ELR (cell line): ENCODE results near the gene CERS4.
A peak's percentile ranks its signal among the peaks of the same experiment; 100 is the strongest.
"Not testable (repeated sequence)": the region's sequence is repeated elsewhere in the genome, so short reads cannot be mapped to it uniquely, and the experiment has no call there.

Experiments used
- DNase-seq: peaks from one replicate; pipeline ENCODE4 v3.0.0-alpha.2; 2015; ENCODE audit warnings: low read depth

CERS4 gene

DNA sequence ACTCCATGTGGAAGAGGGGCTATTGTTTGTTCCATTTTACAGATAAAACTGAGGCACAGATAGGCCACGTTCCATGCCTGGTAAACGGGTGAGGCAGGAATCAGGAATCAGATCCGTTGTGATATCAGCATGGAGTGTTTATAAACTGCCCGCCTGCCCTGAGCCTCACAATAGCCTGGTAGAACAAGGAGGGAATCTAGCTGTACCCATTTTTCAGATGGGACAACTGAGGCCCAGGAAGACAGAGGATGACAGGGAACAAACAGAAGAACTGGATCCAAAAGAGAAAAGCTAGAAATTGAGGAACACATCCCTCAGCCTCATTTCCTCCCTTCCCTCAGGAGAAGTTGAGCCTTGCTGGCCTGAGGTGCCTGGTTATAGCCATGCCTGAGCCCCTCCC lies 32.5 kb downstream of the CERS4 start:
- DNase-seq = no peak

DNA sequence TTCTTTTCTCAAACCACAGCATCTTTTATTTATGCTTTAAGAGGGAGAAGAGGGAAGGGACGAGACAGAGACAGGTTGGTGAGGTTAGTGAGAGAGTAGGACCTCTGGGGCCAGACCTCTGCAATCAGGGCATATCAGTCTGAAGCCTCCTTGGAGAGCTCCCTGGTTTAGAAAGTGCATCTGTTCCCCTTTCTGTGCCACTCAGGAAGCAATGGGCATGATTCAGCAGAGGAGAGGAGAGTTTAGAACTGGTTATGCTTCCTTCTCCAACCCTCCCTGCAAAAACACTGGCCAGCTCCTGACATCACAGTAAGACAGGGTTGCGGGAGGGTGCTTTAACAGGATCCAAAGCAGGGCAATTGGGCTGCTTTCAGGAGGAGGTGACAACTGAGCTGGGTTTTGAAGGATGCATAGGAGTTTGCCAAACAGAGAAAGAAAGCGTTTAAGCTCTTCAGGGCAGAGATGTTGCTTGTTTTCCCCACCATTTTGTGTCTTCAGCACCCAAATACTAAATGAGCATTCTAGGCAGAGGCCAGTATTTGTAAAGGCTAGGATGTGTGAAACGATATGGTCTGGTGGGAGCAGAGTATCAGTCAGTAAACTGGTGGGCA lies 33.1 kb downstream of the CERS4 start:
- DNase-seq = no peak

GRCh38 chr19:8243146-8243545 lies 34.0 kb downstream of the CERS4 start:
- DNase-seq = no peak

- no peak for DNase-seq
Observed at GRCh38 chr19:8244442-8244841, 35.3 kb downstream of the CERS4 start.

DNA sequence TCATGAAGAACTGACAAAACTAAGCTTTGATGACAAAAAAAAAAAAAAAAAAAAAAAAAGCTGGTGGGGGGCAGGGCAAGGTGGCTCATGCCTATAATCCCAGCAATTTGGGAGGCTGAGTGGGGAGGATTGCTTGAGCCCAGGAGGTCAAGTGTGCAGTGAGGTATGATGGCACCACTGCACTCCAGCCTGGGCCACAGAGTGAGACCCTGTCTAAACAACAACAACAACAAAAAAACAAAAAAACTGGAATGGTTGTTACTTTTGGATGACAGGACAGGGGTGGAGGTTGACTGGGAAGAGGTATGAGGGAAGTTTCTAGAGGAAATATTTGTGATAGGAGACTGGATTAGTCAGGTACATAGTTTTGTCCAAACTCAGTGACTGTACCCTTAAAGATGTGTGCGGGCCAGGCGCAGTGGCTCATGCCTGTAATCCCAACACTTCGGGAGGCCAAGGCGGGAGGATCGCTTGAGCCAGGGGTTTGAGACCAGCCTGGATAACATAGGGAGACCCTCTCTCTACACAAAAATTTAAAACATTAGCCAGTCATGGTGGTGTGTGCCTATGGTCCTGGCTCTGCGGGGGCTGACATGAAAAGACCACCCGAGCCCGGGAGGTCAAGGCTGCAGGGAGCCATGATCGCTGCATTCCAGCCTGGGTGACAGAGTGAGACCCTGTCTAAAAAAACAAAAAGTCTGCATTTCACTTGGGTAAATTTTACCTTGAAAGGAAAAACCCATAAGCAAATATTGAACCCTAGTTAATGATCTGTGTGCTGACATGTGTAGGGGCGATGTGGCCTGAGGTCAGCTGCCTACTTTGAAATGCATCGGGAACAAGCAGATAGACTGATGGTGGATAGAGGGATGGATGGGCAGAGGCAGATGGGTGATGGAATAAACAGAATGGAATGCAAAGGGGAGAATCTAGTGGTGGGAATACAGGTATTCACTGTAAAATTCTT lies 37.0 kb downstream of the CERS4 start:
- DNase-seq = no peak

DNA sequence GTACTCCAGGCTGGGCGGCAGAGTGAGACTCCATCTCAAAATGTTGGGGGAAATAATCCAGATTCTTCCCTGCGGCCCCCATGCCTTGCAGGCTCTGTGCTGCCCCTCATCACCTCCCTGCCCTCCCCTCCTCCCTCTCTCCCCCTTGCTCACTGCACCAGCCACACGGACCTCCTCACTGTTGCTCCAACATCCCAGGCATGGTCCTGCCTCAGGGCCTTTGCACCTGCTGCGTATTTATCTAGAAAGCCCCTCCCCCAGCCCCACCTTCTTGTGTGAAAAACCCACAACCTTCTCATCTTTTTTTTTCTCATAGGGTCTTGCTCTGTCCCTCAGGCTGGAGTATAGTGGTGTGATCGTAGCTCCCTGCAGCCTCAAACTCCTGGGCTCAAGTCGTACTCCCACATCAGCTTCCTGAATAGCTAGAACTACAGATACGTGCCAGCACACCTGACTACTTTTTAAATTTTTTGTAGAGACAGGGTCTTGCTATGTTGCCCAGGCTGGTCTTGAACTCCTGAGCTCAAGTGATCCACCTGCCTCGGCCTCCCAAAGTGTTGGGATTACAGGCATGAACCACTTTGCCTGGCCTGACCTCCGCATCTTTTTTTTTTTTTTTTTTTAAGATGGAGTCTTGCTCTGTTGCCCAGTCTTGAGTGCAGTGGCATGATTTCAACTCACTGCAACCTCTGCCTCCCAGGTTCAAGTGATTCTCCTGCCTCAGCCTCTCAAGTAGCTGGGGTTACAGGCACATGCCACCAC lies 38.1 kb downstream of the CERS4 start:
- not testable (repeated sequence) for DNase-seq

DNA sequence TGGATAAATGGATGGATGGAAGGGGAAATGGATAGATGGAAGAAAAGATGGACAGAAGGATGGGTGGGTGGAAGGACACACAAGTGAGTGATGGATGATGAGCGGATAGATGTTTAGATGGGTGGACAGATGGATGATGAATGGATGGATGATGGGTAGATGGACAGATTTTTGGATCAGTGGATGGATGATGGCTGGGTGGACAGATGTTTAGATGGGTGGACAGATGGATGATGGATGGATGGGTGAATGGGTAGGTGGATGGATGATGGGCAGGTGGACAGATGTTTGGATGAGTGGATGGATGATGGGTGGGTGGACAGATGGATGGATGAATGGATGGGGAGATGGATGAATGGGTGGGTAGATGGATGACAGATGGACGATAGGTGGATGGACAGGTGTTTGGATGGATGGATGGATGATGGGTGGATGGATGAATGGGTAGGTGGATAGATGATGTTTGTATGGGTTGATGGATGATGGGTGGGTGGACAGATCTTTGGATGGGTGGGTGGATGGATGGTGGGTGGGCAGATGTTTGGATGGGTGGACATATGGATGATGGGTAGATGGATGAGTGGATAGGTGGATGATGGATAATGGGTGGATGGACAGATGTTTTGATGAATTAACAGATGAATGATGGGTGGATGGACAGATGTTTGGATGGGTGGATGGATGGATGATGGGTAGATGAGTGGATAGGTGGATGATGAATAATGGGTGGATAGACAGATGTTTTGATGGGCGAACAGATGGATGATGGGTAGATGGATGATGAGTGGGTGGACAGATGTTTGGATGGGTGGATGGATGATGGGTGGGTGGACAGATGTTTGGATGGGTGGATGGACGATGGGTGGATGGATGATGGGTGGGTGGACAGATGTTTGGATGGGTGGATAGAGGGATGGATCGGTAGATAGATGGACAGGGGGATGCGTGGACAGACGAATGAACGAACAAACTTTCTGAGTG lies 39.5 kb downstream of the CERS4 start:
- DNase-seq = no peak

- no peak for DNase-seq
Observed at GRCh38 chr19:8250596-8250995, 41.4 kb downstream of the CERS4 start.

DNA sequence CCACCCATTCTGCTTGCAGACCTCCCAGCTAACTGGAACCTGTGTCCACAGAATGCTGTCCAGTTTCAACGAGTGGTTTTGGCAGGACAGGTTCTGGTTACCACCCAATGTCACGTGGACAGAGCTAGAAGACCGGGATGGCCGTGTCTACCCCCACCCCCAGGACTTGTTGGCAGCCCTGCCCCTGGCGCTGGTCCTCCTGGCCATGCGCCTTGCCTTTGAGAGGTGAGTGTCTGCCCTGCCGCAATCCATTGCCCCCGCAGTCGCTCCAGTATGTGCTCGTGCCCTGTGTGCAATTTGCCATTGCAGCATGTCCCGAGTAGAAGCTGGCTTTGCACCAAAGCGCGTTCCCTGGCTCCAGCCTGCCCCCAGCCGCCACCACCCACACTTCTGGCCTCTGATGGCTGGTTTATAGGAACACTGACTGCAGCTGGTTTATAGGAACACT lies 41.9 kb downstream of the CERS4 start:
- no peak for DNase-seq

GRCh38 chr19:8252922-8253589 lies 43.9 kb downstream of the CERS4 start:
- DNase-seq = peak; percentile 82

DNA sequence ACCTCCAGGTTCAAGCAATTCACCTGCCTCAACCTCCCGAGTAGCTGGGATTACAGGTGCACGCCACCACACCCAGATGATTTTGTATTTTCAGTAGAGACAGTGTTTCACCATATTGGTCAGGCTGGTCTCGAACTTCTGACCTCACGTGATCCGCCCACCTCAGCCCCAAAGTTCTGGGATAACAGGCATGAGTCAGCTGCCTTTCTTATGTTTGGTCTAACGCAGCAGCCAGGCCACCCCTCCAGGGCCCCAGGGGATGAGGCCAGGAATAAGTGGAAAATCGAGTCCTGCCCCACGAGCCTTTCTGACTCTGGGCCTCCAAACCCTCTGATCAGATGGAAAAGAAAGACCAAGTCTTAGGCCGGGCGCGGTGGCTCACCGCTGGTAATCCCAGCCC lies 44.5 kb downstream of the CERS4 start:
- DNase-seq = no peak

- DNase-seq = no peak
Observed at GRCh38 chr19:8254286-8255001, 45.3 kb downstream of the CERS4 start.

- no peak for DNase-seq
Observed at GRCh38 chr19:8255426-8256125, 46.4 kb downstream of the CERS4 start.

DNA sequence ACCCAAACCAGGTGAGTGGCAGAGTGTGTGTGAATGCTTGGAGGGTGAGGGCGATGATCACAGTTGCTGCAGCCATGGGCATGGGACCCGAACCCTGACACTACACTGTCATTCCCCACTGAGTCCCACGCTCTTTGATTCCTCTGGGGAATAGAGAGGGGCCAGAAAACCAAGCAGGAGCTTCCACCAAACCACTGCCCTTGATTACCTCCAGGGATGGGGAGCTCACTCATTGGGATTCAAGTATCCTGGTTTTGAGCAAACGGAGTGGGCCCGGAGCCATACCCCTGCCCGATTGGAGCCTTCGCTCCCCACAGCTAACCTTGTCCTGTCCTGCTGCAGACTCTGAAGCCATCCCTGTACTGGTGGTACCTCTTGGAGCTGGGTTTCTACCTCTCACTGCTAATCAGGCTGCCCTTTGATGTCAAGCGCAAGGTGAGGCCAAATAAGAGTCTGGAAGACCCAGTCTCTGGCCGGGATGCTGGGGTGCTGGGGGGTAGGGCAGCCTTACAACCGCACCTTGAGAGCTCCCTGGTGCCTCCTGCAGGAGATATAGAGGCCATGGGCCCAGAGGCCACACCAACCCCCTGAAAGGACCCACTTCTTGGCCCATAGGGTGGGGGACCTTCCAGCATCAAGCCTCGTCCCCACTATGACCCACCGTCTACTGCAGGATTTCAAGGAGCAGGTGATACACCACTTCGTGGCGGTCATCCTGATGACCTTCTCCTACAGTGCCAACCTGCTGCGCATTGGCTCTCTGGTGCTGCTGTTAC lies 47.3 kb downstream of the CERS4 start:
- no peak for DNase-seq

DNA sequence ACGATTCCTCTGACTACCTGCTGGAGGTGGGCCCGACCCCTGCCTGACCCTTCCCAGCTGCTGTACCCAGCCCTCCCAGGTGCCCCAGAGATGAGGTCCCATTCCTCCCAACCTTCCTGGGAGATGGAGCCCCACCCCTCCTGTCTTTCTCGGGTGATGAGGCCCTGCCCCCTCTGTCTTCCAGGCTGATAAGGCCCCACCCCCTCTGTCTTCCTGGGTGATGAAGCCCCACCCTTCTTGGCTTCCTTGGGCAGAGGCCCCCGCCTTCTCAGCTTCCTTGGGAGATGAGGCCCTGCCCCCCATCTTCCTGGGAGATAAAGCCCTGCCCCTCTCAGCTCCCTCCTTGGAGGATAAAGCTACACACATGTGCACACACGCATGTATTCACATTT lies 47.9 kb downstream of the CERS4 start:
- peak; percentile 31 for DNase-seq

- DNase-seq = no peak
Observed at GRCh38 chr19:8259142-8259921, 50.2 kb downstream of the CERS4 start.

- DNase-seq = no peak
Observed at GRCh38 chr19:8259922-8260247, 50.7 kb downstream of the CERS4 start.

DNA sequence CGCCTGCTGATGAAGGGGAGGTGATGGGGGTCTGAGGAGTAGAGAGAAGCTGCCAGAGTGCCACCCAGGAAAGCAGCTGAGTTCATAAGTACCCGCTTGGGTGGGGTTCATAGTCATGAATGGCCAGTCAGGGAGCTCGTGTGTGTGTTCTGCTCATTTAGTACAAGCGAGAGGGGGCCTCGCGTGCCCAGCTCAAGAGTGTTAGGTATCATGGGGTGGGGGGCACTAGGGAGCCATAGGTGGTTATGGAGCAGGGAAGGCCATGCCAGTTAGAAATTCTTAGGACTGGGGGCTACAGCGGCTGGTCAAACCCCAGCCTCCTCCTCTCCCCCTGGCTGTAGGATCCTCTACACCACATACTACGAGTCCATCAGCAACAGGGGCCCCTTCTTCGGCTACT lies 52.2 kb downstream of the CERS4 start:
- DNase-seq = no peak
